ENCODE data around the gene PNLIPRP2. TPM values are rescaled to one million over a fixed set of nuclear protein-coding genes. Genes with fewer than 3 reads are reported as not detected.

The PNLIPRP2 gene
- total RNA-seq, 1 donor from 2014 or later: not detected

DNA sequence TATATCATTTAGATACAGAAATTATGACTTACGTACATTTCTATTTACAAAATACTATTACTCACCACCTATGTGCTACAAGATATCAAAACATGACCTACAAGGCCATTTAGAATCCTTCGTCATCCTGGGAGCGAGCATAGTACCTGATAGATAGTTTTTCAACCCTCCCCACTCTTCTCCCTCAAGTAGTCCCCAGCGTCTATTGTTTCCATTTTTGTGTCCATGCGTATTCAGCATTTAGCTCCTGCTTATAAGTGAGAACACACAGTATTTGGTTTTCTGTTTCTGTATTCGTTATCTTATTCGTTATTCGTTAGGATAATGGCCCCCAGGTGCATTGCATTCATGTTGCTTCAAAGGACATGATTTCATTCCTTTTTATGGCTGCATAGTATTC lies 28.1 kb downstream of the PNLIPRP2 start:
- peaks cover 15% of the 10 kb centered on the region for H3K9me3 Mint-ChIP-seq (ENCODE audit: unreplicated experiment)
- Histone ChIP-seq H3K4me3 (ENCODE audit: insufficient read depth, low read depth, low read length) (no peak overlapping the region), H3K27me3 (ENCODE audit: insufficient read depth, low read length) (no peaks in the 10 kb centered on the region), H3K4me2 (ENCODE audit: low read length) (no peak overlapping the region), H3K79me2 (ENCODE audit: insufficient read depth, low read length) (no peaks in the 10 kb centered on the region), H3K36me3 (ENCODE audit: insufficient read depth, low read length) (no peaks in the 10 kb centered on the region), H2AFZ (ENCODE audit: low read depth, low read length) (no peak overlapping the region), H3K9ac (ENCODE audit: low read length) (no peak overlapping the region), H3K9me3 (ENCODE audit: insufficient read depth, low read depth, low read length) (no peaks in the 10 kb centered on the region), H3K27ac (ENCODE audit: low read depth, low read length) (no peak overlapping the region), H4K20me1 (ENCODE audit: insufficient read depth, low read length) (no peaks in the 10 kb centered on the region), H3K4me1 (ENCODE audit: insufficient read depth, low read length) (no peaks in the 10 kb centered on the region)
- no peak for TF ChIP-seq EZH2 (IDR thresholded peaks at IDR 0.05; ENCODE audit: insufficient read depth, low read length)
- TF ChIP-seq, protein P1, sequence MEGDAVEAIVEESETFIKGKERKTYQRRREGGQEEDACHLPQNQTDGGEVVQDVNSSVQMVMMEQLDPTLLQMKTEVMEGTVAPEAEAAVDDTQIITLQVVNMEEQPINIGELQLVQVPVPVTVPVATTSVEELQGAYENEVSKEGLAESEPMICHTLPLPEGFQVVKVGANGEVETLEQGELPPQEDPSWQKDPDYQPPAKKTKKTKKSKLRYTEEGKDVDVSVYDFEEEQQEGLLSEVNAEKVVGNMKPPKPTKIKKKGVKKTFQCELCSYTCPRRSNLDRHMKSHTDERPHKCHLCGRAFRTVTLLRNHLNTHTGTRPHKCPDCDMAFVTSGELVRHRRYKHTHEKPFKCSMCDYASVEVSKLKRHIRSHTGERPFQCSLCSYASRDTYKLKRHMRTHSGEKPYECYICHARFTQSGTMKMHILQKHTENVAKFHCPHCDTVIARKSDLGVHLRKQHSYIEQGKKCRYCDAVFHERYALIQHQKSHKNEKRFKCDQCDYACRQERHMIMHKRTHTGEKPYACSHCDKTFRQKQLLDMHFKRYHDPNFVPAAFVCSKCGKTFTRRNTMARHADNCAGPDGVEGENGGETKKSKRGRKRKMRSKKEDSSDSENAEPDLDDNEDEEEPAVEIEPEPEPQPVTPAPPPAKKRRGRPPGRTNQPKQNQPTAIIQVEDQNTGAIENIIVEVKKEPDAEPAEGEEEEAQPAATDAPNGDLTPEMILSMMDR (IDR thresholded peaks at IDR 0.05; ENCODE audit: insufficient read depth, low read depth, low read length): no peak
- no peaks in the 10 kb centered on the region for H3K36me3 Mint-ChIP-seq (ENCODE audit: low read depth, unreplicated experiment)
- no peaks in the 10 kb centered on the region for H3K4me1 Mint-ChIP-seq (ENCODE audit: low read depth, unreplicated experiment)
- DNase-seq (ENCODE audit: low read depth) (no peak), FAIRE-seq (no peak)
- H3K27ac Mint-ChIP-seq (ENCODE audit: unreplicated experiment): no peak overlapping the region
- peaks cover 7% of the 10 kb centered on the region for H3K27me3 Mint-ChIP-seq (ENCODE audit: low read depth, unreplicated experiment)
- no peak overlapping the region for H3K4me3 Mint-ChIP-seq (ENCODE audit: unreplicated experiment)

- Histone ChIP-seq H3K27ac (ENCODE audit: low read depth, low read length) (no peak overlapping the region), H3K27me3 (ENCODE audit: insufficient read depth, low read length) (no peaks in the 10 kb centered on the region), H3K4me1 (ENCODE audit: insufficient read depth, low read length) (no peaks in the 10 kb centered on the region), H3K4me2 (ENCODE audit: low read length) (no peak overlapping the region), H3K9me3 (ENCODE audit: insufficient read depth, low read depth, low read length) (no peaks in the 10 kb centered on the region), H4K20me1 (ENCODE audit: insufficient read depth, low read length) (no peaks in the 10 kb centered on the region), H3K79me2 (ENCODE audit: insufficient read depth, low read length) (no peaks in the 10 kb centered on the region), H3K36me3 (ENCODE audit: insufficient read depth, low read length) (no peaks in the 10 kb centered on the region), H3K9ac (ENCODE audit: low read length) (no peak overlapping the region), H3K4me3 (ENCODE audit: insufficient read depth, low read depth, low read length) (no peak overlapping the region), H2AFZ (ENCODE audit: low read depth, low read length) (no peak overlapping the region)
- FAIRE-seq: no peak
- no peaks in the 10 kb centered on the region for H3K36me3 Mint-ChIP-seq (ENCODE audit: low read depth, unreplicated experiment)
- DNase-seq (ENCODE audit: low read depth): no peak
- peaks cover under 1% of the 10 kb centered on the region for H3K27me3 Mint-ChIP-seq (ENCODE audit: low read depth, unreplicated experiment)
- peaks cover 12% of the 10 kb centered on the region for H3K9me3 Mint-ChIP-seq (ENCODE audit: unreplicated experiment)
- no peaks in the 10 kb centered on the region for H3K4me1 Mint-ChIP-seq (ENCODE audit: low read depth, unreplicated experiment)
- no peak overlapping the region for H3K4me3 Mint-ChIP-seq (ENCODE audit: unreplicated experiment)
- no peak overlapping the region for H3K27ac Mint-ChIP-seq (ENCODE audit: unreplicated experiment)
- no peak for TF ChIP-seq EZH2 (IDR thresholded peaks at IDR 0.05; ENCODE audit: insufficient read depth, low read length)
- TF ChIP-seq, protein P1 (IDR thresholded peaks at IDR 0.05; ENCODE audit: insufficient read depth, low read depth, low read length): no peak
Measured at GRCh38 chr10:116653885-116654284, 33.1 kb downstream of the PNLIPRP2 start.

GRCh38 chr10:116654816-116655215 lies 34.1 kb downstream of the PNLIPRP2 start:
- no peaks in the 10 kb centered on the region for H4K20me1 ChIP-seq (ENCODE audit: insufficient read depth, low read length)
- DNase-seq (ENCODE audit: low read depth): no peak
- H3K36me3 ChIP-seq (ENCODE audit: insufficient read depth, low read length): no peaks in the 10 kb centered on the region
- H2AFZ ChIP-seq (ENCODE audit: low read depth, low read length): no peak overlapping the region
- H3K4me1 ChIP-seq (ENCODE audit: insufficient read depth, low read length): no peaks in the 10 kb centered on the region
- H3K27ac ChIP-seq (ENCODE audit: low read depth, low read length): no peak overlapping the region
- H3K9me3 ChIP-seq (ENCODE audit: insufficient read depth, low read depth, low read length): no peaks in the 10 kb centered on the region
- H3K27me3 ChIP-seq (ENCODE audit: insufficient read depth, low read length): no peaks in the 10 kb centered on the region
- no peaks in the 10 kb centered on the region for H3K4me1 Mint-ChIP-seq (ENCODE audit: low read depth, unreplicated experiment)
- no peak for FAIRE-seq
- TF ChIP-seq EZH2 (IDR thresholded peaks at IDR 0.05; ENCODE audit: insufficient read depth, low read length): no peak
- TF ChIP-seq, protein P1 (IDR thresholded peaks at IDR 0.05; ENCODE audit: insufficient read depth, low read depth, low read length): no peak
- H3K79me2 ChIP-seq (ENCODE audit: insufficient read depth, low read length): no peaks in the 10 kb centered on the region
- H3K36me3 Mint-ChIP-seq (ENCODE audit: low read depth, unreplicated experiment): no peaks in the 10 kb centered on the region
- H3K4me2 ChIP-seq (ENCODE audit: low read length): no peak overlapping the region
- no peak overlapping the region for H3K9ac ChIP-seq (ENCODE audit: low read length)
- peaks cover 6% of the 10 kb centered on the region for H3K9me3 Mint-ChIP-seq (ENCODE audit: unreplicated experiment)
- peaks cover 4% of the 10 kb centered on the region for H3K27me3 Mint-ChIP-seq (ENCODE audit: low read depth, unreplicated experiment)
- no peak overlapping the region for H3K4me3 Mint-ChIP-seq (ENCODE audit: unreplicated experiment)
- H3K27ac Mint-ChIP-seq (ENCODE audit: unreplicated experiment): no peak overlapping the region
- no peak overlapping the region for H3K4me3 ChIP-seq (ENCODE audit: insufficient read depth, low read depth, low read length)
